CD1c-positive myeloid dendritic cell (primary cell): ENCODE measurements around the gene FAM9C.

ENCODE experiments used
- DNase-seq: peaks from one replicate; pipeline ENCODE4 v3.0.0-alpha.2; 2016; ENCODE audit errors: extremely low spot score

FAM9C gene

GRCh38 chrX:13007519-13008188 lies 36.8 kb downstream of the FAM9C start:
- no peak for DNase-seq

- peak; percentile 85 for DNase-seq
Measured at GRCh38 chrX:13005661-13006473, 38.6 kb downstream of the FAM9C start.

GRCh38 chrX:13001961-13002671 lies 42.3 kb downstream of the FAM9C start:
- DNase-seq: peak; percentile 40

GRCh38 chrX:13001097-13001496 lies 43.3 kb downstream of the FAM9C start:
- no peak for DNase-seq

- peak; percentile 77 for DNase-seq
Measured at GRCh38 chrX:13000301-13000811, 44.1 kb downstream of the FAM9C start.

GRCh38 chrX:12999422-12999821 lies 45.0 kb downstream of the FAM9C start:
- DNase-seq: peak; percentile 44

GRCh38 chrX:12997906-12998687 lies 46.3 kb downstream of the FAM9C start:
- no peak for DNase-seq

GRCh38 chrX:12996934-12997435 lies 47.4 kb downstream of the FAM9C start:
- DNase-seq: no peak

- no peak for DNase-seq
Measured at GRCh38 chrX:12994321-12994720, 50.1 kb downstream of the FAM9C start.

- no peak for DNase-seq
Measured at GRCh38 chrX:12993826-12994225, 50.6 kb downstream of the FAM9C start.

GRCh38 chrX:12992544-12993118 lies 51.8 kb downstream of the FAM9C start:
- DNase-seq: no peak

- no peak for DNase-seq
Measured at GRCh38 chrX:12991575-12991974, 52.8 kb downstream of the FAM9C start.

GRCh38 chrX:12989461-12989860 lies 55.0 kb downstream of the FAM9C start:
- no peak for DNase-seq

GRCh38 chrX:12988797-12989196 lies 55.6 kb downstream of the FAM9C start:
- DNase-seq: no peak

- DNase-seq: no peak
Measured at GRCh38 chrX:12987900-12988594, 56.4 kb downstream of the FAM9C start.

GRCh38 chrX:12987340-12987739 lies 57.1 kb downstream of the FAM9C start:
- DNase-seq: no peak

GRCh38 chrX:12986886-12987285 lies 57.5 kb downstream of the FAM9C start:
- no peak for DNase-seq

GRCh38 chrX:12986164-12986779 lies 58.1 kb downstream of the FAM9C start:
- no peak for DNase-seq
